RWPE1 (cell line): ENCODE data around the gene RER1.

Source experiments
- CTCF ChIA-PET: fragments of 350-600 bp; sonication (Branson Sonifier 250); formaldehyde crosslinking; extraction: SDS; loops from one replicate; lab custom pipeline; 2021; lab: Yijun Ruan, JAX
- POLR2A ChIA-PET: fragments of 400-600 bp; formaldehyde crosslinking; extraction: SDS; loops from one replicate; lab custom pipeline; 2020; ENCODE audit warnings: antibody characterized with exemption; ENCODE audit not compliant: low non-redundant PET; lab: Yijun Ruan, JAX
- DNase-seq: peaks from one replicate; pipeline ENCODE4 v3.0.0; 2012; ENCODE audit warnings: low spot score
- H3K27ac ChIP-seq: fragments of 450-650 bp; 2 replicates; pipeline ENCODE4 v1.5.1; 2017
- CTCF ChIP-seq: fragments of 450-650 bp; conservative IDR thresholded peaks from 2 replicates; pipeline ENCODE4 v1.5.1; 2017; ENCODE audit warnings: low read depth, mild to moderate bottlenecking

The RER1 gene

DNA sequence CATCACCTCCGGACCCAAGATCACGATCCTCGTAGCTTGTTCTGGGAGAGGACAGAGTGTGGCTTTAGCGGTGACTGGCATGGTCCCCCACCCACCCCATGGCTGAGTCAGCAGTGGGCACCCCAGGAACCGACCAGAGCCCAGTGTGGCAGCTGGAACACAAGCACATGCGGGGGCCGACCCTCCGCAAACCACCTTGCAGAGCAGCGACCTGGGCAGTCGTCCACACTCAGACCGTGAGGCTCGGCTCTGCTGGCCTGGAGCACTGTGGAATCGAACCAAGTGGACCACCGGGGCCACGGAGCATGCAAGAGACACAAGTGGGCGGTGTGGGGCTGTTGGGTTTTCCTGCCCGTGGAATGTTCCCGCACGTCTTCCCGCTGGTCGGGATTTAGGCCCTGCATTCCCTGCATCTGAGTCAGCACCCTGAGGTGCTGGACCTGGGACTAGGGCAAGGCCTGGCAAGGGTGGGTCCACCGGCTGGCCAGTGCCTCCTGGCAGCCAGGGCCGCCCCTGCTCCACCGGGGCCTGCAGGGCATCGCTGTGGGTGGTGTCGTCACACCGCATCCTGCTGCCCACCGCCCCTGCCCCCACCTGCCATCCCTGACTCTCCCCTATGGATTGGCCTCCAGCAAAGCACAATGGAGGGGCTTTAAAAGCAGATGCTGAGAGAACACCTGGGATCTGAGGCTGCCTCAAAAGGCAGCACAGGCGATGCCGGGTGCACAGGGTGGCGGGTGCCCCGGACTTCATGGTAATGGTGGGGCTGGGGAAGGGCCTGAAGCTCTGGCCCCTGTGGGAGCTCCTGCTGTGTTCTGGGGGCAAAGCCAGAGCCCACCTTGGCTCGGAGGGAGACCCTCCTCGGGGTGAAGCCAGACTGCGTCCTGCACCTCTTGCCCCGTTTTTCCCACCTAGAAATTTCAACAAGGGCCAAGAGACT is 18.8 kb upstream of the RER1 start:
- DNase-seq: peak; percentile 52
- no peak for TF ChIP-seq CTCF
- POLR2A ChIA-PET: no interaction called here
- CTCF ChIA-PET: interaction anchor here (0.5 kb wide), 1 partner anchor 1068 kb away, joined by 4 read pairs; no protein-coding TSS in a partner anchor
- peak overlapping the region; percentile 36 for H3K27ac ChIP-seq

GRCh38 chr1:2373551-2374251 is 17.9 kb upstream of the RER1 start:
- no peak for TF ChIP-seq CTCF
- ChIA-PET POLR2A (no interaction called here), CTCF (no interaction called here)
- DNase-seq: no peak
- H3K27ac ChIP-seq: peak overlapping the region; percentile 36; the same call in 1 of the 2 replicates

- no peak for DNase-seq
- ChIA-PET POLR2A (no interaction called here), CTCF (no interaction called here)
- H3K27ac ChIP-seq: no peak overlapping the region
- TF ChIP-seq CTCF: no peak
Measured at GRCh38 chr1:2374252-2375155, 17.1 kb upstream of the RER1 start.

DNA sequence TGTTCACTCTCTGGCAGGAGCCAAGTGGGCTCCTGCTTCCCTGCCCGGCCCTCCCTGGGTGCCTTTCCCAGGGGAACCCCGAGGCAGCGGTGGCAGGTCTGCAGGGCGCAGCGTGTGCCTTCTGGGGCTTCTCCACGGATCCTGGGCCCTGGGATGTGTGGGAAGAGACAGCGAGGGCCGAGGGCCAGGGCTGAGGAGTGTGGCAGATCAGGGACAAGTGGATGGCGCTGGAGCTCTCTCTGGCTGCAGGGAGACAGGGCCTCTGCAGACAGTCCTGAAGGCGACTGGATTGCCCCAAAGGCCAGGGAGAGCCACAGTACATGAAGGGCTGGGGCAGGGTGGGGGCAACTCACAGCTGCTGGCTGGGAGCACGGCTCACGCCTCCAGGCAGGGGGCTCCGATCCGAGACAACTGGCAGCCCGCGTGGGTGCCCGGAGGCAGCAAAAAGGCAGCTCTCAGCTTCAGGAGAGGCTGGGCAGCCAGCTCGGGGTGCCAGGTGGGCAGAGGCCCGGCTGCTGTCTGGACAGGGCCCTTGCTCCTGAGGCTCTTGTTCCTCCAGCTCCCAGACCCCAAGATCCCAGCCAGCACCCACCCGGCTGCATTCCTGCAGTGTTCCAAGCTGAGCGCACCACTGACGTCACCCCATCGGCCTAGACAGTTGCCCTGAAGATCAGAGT is 16.3 kb upstream of the RER1 start:
- no peak overlapping the region for H3K27ac ChIP-seq
- CTCF ChIA-PET: interaction anchor here (1.3 kb wide), 1 partner anchor 180 kb away, joined by 4 read pairs; the partner anchor contains the start of gene FAAP20
- DNase-seq: no peak
- POLR2A ChIA-PET: no interaction called here
- TF ChIP-seq CTCF: no peak

GRCh38 chr1:2375923-2376260 is 15.7 kb upstream of the RER1 start:
- DNase-seq: no peak
- CTCF ChIA-PET: interaction anchor here (1.3 kb wide), 1 partner anchor 181 kb away, joined by 4 read pairs; the partner anchor contains the start of gene FAAP20
- POLR2A ChIA-PET: no interaction called here
- no peak overlapping the region for H3K27ac ChIP-seq
- TF ChIP-seq CTCF: no peak
